Nasal cavity respiratory epithelium epithelial cell of viscerocranial mucosa (primary cell): Measurements from ENCODE around the gene TADA3. TPM values are rescaled to one million over a fixed set of nuclear protein-coding genes. Genes with fewer than 3 reads are reported as not detected.

Experiments
- total RNA-seq: library from RNA; depleted of rRNA; stranded (reverse); fragments of >200 nt; gene quantifications from 2 replicates; pipeline ENCODE4 v1.2.3, GENCODE V29; 2014

The TADA3 gene
- 46.8 and 62.1 TPM in 2 replicates for total RNA-seq

DNA sequence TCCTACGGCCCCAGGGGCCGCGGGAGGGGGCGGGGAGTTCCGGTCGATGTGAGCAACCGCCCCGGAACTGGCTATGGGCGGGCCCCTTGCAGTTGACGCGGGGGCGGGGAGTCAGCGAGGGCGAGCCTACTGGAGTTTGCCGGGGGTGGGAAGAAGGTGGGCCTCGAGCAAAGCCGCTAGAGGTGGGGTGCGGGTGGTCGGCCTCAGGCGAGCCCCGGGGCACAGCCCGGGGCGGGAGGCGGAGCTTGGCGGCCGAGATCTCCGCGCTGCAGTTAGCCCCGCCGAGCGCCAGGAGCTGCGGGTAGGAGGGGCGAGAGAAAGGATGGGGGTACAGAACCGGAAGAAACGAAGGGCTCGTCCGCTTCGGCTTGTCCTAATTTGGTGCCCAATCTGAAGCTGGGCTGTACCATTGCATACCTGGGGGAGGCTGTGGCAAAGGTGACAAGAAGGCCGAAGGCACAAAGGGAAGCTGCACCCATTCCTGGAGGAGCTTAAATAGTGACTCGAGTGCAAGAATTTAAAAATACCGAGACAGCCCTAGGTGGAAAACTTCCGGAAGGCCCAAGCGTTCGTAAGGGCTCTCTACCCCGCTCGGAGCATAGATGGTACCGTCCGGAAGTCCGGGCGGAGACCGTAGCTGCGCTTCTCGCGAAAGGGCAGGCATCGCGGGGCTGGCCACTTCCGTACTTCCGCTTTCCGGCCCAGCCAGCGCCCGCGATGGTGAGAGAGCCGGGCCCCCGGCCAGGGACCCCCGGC lies at the start of gene TADA3, which contains the start of gene ARPC4:
TSS of gene TADA3 (minus strand) at position 69 of the 756 bp plus-strand sequence. CDS start 1,007 bp downstream, outside the sequence.
TSS of gene ARPC4 (plus strand) at position 678 of the 756 bp plus-strand sequence. CDS start at position 718, 40 bp downstream.

GRCh38 chr3:9809615-9810432 lies 17.6 kb upstream of the TADA3 start, which contains the start of gene TTLL3:
Gene TTLL3 (plus strand): TSS chr3:9810262. CDS start chr3:9810662, 400 bp downstream.

DNA sequence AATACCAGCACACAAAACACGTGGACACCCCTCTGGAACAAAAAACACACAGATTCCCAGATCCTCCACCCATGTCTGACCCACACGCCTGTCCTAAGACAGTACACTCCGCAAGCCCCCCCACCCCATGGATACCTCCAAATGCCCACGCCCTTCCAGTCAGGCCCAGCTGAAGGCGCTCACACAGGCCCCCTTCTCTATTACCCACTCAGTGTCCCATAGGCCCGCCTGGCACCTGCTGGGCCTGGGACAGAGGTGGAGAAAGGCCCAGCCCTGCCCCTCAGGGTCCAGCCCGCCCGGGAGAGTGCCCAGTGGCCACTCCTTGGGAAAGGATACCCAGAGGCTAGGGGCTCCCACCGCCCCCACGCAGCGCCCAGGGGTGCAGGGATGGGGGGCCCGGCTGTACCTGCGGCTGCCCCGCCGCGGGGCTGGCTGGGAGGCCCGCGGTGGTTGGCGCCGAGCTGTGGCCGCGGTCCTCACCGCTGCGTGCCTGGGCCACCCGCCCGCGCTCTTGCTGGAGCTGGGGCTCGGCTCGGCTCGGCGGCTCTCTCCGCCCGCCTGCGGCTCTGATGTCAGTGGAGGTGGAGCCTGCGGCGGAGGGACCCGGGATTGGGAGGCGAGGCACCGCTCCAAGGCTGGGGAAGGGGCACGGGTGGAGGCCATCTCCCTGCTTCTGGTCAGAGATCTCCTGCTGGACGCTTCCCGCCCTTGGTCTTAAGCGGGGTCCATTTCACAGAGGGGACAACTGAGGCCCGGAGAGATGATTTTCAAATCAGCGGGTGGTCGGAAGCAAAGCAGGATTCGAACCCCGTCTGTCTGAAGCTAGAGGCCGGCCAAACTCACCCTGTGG lies 22.6 kb downstream of the TADA3 start, which contains the start of gene CAMK1:
TSS of gene CAMK1 (minus strand) at position 522 of the 850 bp plus-strand sequence. CDS start 2,198 bp downstream, outside the sequence.

GRCh38 chr3:9749645-9750555 lies 42.4 kb downstream of the TADA3 start, which contains the start of gene OGG1:
Gene OGG1 (plus strand): TSS chr3:9749952. CDS start chr3:9750287, 335 bp downstream.

GRCh38 chr3:9731206-9732079 lies 60.8 kb downstream of the TADA3 start, which contains the start of gene BRPF1:
Gene BRPF1 (plus strand): TSS chr3:9731735. CDS start chr3:9734141, 2,406 bp downstream.

Other genes starting within 250 kb of the TADA3 start
- gene LHFPL4, start 238.7 kb downstream of the TADA3 start, total RNA-seq, result under 0.01 TPM in 1 of 2 replicates, not detected in the other
- 29.8 and 31.8 TPM in 2 replicates for gene MTMR14, start 143.0 kb downstream of the TADA3 start, total RNA-seq
- not detected in 2 replicates for gene CPNE9, start 88.6 kb downstream of the TADA3 start, total RNA-seq
- 17.4 and 30.3 TPM in 2 replicates for gene BRPF1, start 60.7 kb downstream of the TADA3 start, total RNA-seq
- gene OGG1, start 42.5 kb downstream of the TADA3 start, total RNA-seq, result 16.0 and 27.0 TPM in 2 replicates
- gene CAMK1, start 22.5 kb downstream of the TADA3 start, total RNA-seq, result 3.1 and 11.3 TPM in 2 replicates
- 135 and 146 TPM in 2 replicates for gene ARPC4, start 609 bp upstream of the TADA3 start, total RNA-seq
- 4.4 and 12.1 TPM in 2 replicates for gene TTLL3, start 17.8 kb upstream of the TADA3 start, total RNA-seq
- 23.4 and 37.9 TPM in 2 replicates for gene RPUSD3, start 51.5 kb upstream of the TADA3 start, total RNA-seq
- not detected in 2 replicates for gene CIDEC, start 87.8 kb upstream of the TADA3 start, total RNA-seq
- 22.2 and 23.7 TPM in 2 replicates for gene JAGN1, start 98.1 kb upstream of the TADA3 start, total RNA-seq
- gene IL17RE, start 110.4 kb upstream of the TADA3 start, total RNA-seq, result 1.4 and 4.0 TPM in 2 replicates
- gene IL17RC, start 124.6 kb upstream of the TADA3 start, total RNA-seq, result 9.2 and 16.6 TPM in 2 replicates
- gene CRELD1, start 141.4 kb upstream of the TADA3 start, total RNA-seq, result 27.3 and 36.0 TPM in 2 replicates
- 0.34 and 0.71 TPM in 2 replicates for gene PRRT3, start 159.9 kb upstream of the TADA3 start, total RNA-seq
- gene EMC3, start 194.4 kb upstream of the TADA3 start, total RNA-seq, result 47.2 and 62.4 TPM in 2 replicates
- gene FANCD2, start 234.0 kb upstream of the TADA3 start, total RNA-seq, result 2.4 TPM in 2 replicates